Erythroblast (primary cell): ENCODE results near the gene AKT3.

Experiments used
- GATA1 ChIP-seq: IDR thresholded peaks from 2 replicates; pipeline ENCODE4 v1.6.1; 2011; ENCODE audit warnings: low read depth, mild to moderate bottlenecking, control low read depth, low read length, moderate library complexity
- POLR2A ChIP-seq: IDR thresholded peaks from 2 replicates; pipeline ENCODE4 v1.6.1; 2011; ENCODE audit warnings: mild to moderate bottlenecking, low read length

GRCh38 chr1:243454328-243454997 is 395.6 kb downstream of the AKT3 start:
- TF ChIP-seq POLR2A: no peak
- no peak for TF ChIP-seq GATA1
